Stimulated activated CD4-positive, alpha-beta T cell treated with anti-CD3 and anti-CD28 coated beads, Interleukin-4, amount 100 ng/mL, for 1 hour (primary cell): ENCODE results near the gene NR1H2.
"Not testable (repeated sequence)": the region's sequence is repeated elsewhere in the genome, so short reads cannot be mapped to it uniquely, and the experiment has no call there.

ENCODE experiments used
- DNase-seq: peaks from one replicate; pipeline ENCODE4 v3.0.0-alpha.2; 2020

Gene NR1H2

DNA sequence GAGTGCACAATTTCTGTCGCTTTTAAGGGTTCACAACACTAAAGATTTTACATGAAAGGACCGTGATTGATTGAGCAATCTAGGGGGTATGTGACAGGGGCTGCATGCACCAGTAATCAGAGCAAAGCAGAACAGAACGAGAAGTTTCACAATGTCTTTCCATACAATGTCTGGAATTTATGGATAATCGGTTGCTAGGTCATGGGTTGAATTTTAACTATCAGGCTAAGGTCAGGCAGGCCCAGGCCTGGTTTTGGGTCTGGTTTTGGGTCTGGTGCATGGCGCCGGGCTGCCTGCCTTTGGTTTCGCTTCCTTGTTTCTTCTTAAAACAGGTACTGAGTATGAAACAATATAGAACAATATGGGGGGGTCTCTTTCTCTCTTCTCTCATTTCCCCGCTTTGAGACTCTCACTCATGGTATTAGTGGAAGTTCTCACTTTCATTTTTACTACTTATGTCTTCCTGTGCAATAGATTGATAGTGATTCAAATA is 29.1 kb upstream of the NR1H2 start:
- DNase-seq = not testable (repeated sequence)

DNA sequence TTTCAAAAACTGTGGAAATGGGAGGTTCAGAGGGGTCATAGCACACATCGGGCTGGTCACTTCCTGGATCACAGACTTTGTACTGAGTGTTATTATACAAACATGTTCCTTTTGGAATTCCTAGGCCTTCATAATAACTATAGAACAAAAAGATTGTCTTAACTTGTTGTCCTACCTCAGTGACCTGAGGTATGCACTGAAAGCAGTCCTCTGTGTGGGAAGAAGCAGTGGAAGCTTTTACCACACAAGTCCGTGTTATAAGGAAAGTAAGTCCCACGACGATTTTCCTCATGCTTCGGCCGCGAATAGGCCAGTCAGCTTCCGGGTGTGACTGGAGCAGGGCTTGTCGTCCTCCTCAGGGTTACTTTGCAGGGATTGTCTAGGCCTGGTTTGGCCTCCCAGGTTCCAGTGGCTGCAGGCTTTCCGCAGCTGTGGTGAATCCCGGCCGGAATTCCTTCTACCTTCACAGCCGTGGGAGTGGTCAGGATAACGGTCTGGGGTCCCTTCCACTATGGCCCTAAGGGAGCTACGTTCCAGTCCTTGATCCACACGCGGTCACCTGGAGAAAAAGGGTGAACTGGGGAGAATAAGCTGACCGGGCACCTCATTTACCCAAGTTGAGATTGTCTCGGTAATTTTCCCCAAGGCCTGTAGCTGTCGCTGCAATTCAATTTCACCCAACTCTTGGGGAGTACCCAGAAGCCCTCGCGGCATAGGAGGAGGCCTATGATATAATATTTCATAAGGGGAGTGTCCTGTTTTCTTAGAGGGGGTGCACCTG is 26.8 kb upstream of the NR1H2 start:
- DNase-seq = no peak

DNA sequence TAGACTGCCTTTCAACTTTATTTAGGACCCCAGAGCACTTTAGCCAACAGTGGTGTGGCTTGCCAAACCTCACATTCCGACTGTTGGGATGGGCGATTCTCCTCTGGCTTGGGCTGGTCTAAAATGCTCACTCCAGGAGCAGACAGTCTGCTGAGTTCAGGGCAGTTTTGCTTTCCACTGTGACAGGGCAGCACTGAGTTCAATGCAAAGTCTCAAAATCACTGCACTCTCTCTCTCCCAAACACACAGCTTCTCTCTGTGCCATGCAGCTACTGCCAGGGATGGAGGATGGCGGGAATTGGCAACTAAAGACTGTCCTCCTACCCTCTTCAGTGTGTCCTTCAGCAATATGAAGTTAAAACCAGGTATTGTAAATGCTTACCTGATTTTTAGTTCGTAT is 24.0 kb upstream of the NR1H2 start:
- no peak for DNase-seq

DNA sequence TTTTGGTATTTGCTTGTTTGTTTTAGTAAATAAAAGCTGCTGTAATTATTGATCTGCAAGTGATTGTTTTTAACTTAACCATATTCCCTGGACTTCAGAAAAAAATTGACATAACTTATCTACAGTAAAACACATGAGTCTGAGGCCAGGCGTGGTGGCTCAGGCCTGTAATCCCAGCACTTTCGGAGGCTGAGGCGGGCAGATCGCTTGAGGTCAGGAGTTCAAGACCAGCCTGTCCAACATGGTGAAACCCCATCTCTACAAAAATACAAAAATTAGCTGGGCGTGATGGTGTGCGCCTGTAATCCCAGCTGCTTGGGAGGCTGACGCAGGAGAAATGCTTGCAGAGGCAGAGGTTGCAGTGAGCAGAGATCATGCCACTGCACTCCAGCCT is 22.8 kb upstream of the NR1H2 start:
- not testable (repeated sequence) for DNase-seq

DNA sequence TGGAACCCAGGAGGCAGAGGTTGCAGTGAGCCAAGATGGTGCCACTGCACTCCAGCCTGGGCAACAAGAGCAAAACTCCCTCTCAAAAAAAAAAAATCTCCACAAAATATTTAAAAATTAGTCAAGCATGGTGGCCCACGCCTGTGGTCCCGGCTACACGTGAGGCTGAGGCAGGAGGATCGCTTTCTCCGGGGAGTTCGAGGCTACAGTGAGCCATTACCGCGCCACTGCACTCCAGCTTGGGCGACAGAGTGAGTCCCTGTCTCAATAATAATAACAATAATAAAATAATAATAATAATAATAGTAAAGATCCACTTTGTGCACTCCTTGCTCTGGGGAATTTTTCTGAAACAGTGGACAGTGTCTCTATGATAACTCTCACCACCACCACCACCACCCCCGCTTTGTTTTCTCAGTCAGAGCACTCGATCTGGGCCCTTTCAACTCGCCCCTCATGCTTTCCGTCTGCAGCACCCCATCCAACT is 19.5 kb upstream of the NR1H2 start:
- DNase-seq = no peak

DNA sequence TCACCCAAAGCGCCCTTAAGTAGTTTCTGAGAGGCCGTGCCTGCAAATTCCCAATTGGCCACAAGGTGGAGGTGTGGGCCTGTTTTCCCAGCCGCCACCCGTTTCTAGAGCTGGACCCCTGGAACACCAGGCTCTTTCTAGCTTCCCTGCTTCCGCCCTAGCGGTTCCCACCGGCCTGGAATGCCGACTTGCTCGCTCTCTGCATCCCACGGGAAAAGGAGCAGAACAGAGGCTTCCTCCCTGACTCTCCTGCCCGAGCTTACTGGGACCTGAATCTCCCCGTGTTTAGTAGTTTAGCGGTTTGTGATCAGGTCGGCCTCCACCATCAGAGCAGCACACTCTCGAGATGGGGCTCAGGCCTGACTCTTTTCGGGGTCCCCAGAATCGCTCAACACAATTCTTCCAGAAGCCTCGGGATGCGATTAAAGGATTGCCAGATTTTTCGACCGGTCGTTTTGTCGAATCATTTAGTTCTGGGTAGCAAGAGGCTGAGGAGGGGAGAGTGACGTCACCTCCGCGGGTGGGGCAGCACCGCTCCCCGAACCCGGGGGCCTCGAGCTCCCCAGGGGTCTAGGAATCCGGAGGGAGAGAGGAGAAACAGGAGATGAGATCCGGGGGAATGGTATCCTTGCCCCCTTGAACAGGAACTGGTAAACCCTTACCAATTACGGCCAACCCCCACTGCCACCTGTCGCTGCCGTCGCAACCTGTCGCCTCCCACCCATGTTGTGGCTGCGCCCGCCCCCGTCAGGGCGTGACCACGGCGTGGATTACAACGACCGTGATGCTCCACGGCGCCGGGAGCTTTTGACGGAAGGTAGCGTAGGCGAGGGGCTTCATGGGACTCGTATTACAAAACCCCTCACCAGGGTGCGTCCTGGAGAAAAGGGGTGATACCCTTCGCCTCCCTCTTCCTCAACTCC is 18.8 kb upstream of the NR1H2 start:
- peak; percentile 89 for DNase-seq

DNA sequence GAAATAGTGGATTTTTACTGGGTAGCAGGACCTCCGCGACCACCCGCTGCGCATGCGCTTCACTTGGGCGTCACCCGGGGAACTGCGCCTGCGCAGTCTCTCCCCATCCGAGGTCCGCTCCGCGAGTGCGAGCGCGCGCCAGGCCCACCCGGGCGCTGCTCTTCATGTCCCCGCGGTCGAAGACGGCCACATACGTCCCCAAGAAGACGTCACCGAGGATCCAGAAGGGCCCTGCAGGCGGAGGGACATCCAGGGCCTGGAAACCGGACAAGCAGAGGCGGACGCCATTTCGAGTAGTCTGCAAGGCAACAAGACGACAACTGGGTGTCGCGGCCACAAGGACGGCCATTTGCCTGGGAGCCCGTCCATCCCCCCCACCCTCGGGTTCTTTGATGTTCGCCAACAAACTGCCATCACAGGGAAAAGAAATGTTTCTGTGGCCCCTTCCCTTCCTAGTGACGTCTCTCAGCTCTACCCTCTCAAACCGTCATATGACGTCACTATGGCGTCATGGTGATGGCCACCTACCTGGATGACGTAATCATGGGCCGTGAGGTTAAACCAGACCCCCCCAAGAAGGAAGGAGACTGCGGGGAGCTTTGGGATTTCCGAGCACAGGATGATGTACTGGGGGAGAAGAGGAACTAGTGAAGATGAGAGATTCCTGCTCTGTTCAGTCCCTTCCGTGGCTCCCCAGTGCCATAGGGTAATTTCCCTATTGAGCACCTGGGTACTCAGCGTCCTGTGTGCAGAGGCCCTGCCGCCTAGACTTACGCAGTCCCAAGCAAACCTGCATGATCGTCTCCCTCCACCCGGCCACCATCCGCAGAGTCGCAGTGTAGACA is 17.6 kb upstream of the NR1H2 start:
- DNase-seq = peak; percentile 80

DNA sequence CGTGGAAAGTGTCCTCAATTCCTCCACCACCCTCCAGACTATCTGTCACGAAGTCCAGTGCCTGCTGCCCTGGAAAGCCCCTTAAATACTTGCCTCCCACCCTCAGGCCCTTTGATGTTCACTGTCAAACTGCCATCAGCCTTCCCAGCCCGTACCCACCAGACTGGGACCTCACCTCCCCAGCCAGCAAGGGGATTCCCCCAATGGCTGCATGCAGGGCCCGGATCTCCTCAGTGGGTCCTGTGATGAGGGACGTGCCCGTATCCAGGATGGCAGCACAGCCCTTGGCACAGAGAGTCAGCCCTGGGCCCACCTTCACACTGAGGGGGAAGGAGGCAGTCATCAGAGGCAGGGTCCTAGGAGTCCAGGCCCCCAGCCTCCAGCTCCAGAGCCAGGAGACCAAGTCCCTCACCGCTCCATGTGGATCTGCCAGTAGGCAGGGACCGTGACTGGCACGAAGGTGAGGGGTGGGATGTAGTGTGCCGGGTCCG is 16.9 kb upstream of the NR1H2 start:
- DNase-seq = no peak

DNA sequence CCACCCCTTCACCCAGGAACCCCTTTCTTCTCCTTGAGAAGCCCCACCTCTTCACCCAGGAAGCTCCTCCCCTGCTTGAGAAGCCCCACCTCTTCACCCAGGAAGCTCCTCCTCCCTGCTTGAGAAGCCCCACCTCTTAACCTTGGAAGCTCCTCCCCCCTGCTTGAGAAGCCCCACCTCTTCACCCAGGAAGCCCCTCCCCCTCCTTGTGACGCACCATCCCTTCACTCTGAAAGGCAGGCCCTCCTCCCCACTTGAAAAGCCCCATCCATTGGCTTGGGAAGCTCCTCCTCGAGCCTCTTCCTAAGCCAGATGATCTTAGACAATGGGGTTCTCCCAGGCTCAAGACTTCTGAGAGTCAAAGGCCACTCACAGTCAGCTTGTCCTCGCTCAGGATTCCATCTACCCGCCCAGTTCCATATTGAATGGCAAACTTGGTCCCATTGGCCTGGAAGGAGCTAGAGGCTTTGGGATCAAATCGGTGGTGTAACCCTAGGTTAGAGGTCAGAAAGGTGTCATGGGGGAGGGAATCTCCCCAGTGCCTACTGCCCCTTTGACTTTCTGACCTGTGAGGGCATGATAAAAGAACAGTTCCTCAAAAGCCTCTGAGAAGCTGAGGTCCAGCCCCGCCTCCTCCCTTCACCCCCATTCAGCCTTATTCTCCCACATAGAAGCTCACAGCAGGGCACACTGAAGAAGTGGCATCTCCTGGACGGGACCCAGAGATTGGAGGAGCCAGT is 14.8 kb upstream of the NR1H2 start:
- no peak for DNase-seq

DNA sequence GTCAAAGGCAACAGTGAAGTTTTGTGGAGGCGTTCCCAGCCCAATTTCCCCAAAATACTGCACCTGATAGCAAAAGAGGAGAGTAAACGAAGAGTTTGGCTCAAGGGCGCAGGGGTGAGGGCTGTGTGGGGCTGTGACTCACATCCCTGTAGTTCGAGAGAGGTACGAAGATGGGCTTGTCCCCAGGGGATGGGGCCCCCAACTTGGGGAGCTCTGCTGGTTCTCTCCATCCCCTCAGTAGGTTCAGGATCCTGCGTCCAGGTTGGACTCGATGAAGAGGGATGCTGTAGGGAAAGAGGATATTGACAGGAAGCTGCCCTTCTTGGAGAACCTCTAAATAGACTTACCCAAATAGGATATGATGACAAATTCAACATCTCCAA is 14.2 kb upstream of the NR1H2 start:
- DNase-seq = no peak

DNA sequence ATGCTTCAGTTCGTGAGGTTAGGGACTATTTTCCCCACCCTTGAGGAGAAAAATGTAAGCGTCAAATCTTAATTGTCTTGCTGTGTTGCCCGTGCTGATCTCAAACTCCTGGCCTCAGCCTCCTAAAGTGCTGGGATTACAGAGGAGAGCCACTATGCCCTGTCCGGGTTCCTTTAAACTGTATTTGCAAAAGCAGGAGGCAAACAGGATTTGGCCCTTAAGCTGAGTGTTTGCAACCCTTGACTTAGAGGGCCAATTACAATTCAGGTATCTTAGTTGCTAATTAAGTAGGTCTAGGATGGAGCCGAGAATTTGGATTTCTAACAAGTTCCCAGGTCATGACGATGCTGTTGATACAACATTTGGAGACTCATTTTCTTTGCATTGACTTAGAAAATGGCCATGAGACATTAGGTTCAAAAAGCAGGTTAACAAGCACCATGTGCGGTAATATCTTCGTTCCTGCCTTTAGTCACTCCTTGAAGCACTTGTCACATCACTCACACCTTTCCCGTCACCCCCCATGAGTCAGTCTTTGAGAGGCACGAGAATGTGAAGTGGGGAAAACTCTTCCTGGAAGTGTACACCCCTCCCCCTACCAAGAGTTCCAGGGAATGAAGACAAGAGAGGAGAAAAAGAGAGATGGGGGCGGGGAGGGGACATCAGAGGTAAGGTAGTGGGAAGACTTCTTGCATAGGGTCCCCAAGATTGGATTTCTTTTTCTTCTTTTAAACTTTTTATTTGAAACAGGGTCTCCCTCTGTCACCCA is 13.4 kb upstream of the NR1H2 start:
- DNase-seq = no peak

DNA sequence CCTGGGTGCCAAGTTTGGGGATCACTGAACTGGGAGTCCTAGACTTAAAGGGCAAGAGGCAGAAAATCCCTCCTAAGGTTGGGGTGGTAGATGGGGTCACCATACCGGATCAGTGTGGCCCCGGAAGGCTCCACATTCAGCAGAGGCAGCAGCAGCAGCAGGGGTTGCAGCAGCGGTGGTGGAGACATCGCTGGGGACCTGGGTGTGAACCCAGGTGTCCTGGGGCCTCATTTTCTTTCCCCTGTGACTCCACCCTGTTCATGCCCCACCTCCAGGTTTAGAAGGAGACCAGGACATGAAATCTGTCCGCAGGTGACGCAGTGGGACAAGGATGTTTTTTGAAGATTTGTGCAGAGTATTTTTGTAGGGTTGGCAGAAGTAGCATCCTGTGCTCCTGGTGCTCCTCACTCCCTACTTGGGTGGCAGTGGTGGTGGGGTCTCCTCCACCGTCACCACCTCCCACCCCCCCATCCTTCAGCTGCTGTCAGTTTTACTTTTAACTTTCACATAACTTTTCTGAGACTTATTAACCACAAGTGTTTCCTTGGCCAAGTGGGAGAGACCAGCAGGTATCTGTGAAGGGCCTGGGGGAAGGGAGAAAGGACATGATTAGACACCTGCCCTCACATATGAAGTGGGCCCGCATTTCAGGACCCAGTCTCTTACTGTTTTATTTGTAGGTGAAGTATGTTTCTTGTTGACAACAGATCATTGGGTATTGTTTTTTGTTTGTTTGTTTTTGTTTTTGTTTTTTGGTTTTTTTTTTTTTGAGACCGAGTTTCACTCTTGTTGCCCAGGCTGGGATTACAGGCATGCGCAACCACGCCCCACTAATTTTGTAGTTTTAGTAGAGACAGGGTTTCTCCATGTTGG is 10.6 kb upstream of the NR1H2 start, which contains the start of gene NAPSA:
TSS of gene NAPSA (minus strand) at position 206 of the 873 bp plus-strand sequence. CDS start at position 188, 18 bp downstream.
- no peak for DNase-seq

DNA sequence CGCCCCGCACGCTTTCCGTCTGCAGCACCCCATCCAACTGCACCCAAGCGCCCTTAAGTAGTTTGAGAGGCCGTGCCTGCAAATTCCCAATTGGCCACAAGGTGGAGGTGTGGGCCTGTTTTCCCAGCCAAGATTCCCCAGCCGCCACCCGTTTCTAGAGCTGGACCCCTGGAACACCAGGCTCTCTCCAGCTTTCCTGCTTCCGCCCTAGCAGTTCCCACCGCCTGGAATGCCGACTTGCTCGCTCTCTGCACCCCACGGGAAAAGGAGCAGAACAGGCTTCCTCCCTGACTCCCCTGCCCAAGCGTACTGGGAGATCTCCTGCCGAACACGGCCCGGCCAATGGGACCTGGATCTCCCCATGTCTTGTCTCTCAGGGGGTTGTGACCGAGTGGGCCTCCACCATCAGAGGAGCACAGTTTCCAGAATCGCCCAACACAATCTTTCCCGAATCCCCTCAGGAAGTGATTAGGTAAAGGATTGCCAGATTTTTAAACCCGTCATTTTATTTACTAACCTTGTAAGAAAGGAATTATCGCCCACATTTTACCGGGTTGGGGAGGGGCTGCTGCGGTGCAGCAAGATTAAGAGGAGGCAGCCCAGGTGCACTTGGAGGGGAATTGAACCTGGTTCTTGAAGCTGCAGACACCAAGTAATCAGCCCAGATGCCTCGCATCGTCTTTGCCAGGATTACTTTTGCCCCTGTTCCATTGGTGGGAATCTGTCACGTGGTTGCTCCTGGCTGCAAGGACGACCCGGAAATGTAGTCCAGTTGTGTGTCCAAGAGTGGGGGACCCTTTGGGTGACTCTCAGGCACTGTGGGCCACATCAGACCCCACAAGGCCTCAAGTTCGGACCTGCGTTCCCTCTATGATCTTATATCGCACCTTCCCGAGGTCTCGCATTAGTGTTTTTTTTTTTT is 7.3 kb upstream of the NR1H2 start:
- DNase-seq = peak; percentile 76

DNA sequence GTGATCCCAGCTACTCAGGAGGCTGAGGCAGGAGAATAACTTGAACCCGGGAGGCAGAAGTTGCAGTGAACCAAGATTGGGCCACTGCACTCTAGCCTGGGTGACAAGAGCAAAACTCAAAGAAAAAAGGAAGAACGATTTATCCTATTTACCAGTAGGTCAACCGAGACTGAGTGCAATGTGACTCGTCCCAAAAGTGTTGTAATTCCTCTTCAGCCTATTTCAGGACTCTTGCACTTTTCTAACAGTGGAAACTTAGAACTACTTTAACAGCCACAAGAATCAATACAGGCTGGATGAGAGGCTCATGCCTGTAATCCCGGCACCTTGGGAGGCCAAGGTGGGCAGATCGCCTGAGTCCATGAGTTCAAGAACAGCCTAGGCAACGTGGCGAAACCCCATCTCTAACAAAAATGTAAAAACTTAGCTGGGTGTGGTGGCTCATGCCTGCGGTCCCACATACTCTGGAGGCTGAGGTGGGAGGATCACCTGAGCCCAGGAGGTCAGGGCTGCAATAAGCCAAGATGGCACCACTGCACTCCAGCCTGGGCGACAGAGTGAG is 4.3 kb upstream of the NR1H2 start:
- DNase-seq = no peak

DNA sequence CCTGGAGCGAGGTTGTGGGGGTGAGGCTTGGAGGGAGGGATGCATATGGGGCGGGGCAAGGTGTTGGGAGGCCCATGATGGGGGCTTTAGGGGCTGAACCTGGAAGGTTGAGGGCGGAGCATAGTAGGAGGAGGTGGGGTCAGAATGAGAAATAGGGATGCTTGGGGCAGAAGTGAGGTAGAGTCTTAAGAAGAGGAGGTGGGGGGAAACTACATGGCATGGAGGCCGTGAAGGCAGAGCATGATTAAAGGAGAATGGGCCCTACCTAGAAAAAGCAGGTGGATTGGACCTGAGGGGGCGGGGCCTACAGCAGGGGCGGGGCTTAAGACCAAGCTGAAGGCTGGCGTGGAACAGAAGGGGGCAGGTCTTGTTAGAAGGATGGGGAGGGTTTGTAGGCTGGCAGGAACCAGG is 799 bp downstream of the NR1H2 start:
- DNase-seq = peak; percentile 62

DNA sequence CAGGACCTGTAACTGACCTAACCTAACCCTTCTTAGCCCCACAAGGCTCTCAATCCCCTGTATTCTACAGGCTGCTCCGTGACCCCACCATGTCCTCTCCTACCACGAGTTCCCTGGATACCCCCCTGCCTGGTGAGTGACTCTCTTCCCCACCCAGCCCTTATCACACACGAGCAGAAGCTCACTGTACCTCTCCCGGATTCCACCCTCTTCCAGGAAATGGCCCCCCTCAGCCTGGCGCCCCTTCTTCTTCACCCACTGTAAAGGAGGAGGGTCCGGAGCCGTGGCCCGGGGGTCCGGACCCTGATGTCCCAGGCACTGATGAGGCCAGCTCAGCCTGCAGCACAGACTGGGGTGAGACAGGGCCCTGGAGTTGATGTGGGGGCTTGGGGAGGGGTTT is 1.3 kb downstream of the NR1H2 start:
- DNase-seq = no peak

DNA sequence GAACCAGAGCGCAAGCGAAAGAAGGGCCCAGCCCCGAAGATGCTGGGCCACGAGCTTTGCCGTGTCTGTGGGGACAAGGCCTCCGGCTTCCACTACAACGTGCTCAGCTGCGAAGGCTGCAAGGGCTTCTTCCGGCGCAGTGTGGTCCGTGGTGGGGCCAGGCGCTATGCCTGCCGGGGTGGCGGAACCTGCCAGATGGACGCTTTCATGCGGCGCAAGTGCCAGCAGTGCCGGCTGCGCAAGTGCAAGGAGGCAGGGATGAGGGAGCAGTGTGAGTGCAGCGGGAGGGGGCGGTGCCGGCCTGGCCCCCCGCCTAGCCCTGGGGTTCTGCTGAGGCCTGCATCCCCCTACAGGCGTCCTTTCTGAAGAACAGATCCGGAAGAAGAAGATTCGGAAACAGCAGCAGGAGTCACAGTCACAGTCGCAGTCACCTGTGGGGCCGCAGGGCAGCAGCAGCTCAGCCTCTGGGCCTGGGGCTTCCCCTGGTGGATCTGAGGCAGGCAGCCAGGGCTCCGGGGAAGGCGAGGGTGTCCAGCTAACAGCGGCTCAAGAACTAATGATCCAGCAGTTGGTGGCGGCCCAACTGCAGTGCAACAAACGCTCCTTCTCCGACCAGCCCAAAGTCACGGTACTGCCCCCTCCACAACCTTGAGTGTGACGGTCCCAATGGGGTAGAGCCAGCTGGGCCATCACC is 2.1 kb downstream of the NR1H2 start:
- no peak for DNase-seq

DNA sequence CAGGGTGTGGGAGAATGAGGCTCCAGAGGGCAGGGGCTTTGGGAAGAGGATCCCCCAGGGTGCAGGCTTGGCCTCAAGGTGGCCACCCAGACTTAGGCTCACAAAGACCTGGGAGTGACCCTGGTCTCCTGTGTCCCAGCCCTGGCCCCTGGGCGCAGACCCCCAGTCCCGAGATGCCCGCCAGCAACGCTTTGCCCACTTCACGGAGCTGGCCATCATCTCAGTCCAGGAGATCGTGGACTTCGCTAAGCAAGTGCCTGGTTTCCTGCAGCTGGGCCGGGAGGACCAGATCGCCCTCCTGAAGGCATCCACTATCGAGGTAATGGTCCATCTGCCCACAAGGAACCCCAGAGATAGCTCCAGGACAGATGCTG is 2.6 kb downstream of the NR1H2 start:
- no peak for DNase-seq
